Lung (tissue), 12 donors: ENCODE data around the gene CA12. TPM values are rescaled to one million over a fixed set of nuclear protein-coding genes. Genes with fewer than 3 reads are reported as not detected.

ENCODE experiments used
- ATAC-seq: fragments of 200-7000 bp; cut with Tn5 transposase; one replicate; pipeline ENCODE4 v1.9.1; 2020; ENCODE audit warnings: moderate number of reproducible peaks; ENCODE audit not compliant: insufficient read depth, low FRiP score
- DNase-seq, 3 donors: peaks; one replicate each; pipeline ENCODE4 v3.0.0-alpha.2; 2013 to 2017
- H3K27ac ChIP-seq, 2 donors: one replicate each; pipeline ENCODE4 v1.5.1; 2013; ENCODE audit warnings: mild to moderate bottlenecking in 2 of 2, moderate library complexity in 2 of 2, control low read depth in 1 of 2, inconsistent platforms in 1 of 2, low read depth in 1 of 2, low read length in 1 of 2
- H3K27me3 ChIP-seq, 3 donors: one replicate each; pipeline ENCODE4 v1.5.1; 2013; ENCODE audit warnings: low read length in 2 of 3; ENCODE audit not compliant: control insufficient read depth in 3 of 3, insufficient read depth in 3 of 3
- H3K36me3 ChIP-seq, 4 donors: one replicate each; pipeline ENCODE4 v1.5.1; 2013; ENCODE audit warnings: low read length in 4 of 4, mild to moderate bottlenecking in 1 of 4, moderate library complexity in 1 of 4; ENCODE audit not compliant: control insufficient read depth in 4 of 4, insufficient read depth in 4 of 4
- H3K4me1 ChIP-seq, 5 donors: one replicate each; pipeline ENCODE4 v1.5.1; 2013; ENCODE audit warnings: low read length in 5 of 5, mild to moderate bottlenecking in 2 of 5, moderate library complexity in 1 of 5; ENCODE audit not compliant: control insufficient read depth in 5 of 5, insufficient read depth in 5 of 5
- H3K4me3 ChIP-seq: one replicate; pipeline ENCODE4 v1.5.1; 2013; ENCODE audit warnings: mild to moderate bottlenecking, control low read depth, moderate library complexity
- H3K9ac ChIP-seq, 2 donors: one replicate each; pipeline ENCODE4 v1.5.1; 2013; ENCODE audit warnings: low read length in 2 of 2, control low read depth in 1 of 2; ENCODE audit not compliant: insufficient read depth in 1 of 2
- H3K9me3 ChIP-seq, 4 donors: one replicate each; pipeline ENCODE4 v1.5.1; 2013; ENCODE audit warnings: low read length in 3 of 4, mild to moderate bottlenecking in 1 of 4, moderate library complexity in 1 of 4; ENCODE audit not compliant: control insufficient read depth in 4 of 4, insufficient read depth in 3 of 4
- WGBS, 2 donors: extraction: QIAGEN DNeasy Blood & Tissue Kit; methylation state at CpG; one replicate each; pipeline ENCODE4 v1.1.7; 2013; 5-methylcytosine and 5-hydroxymethylcytosine counted together
- polyA plus RNA-seq, 2 donors: library from polyadenylated mRNA; stranded (reverse); fragments of 200-250 nt; gene quantifications; one replicate each; pipeline ENCODE4 v1.2.1, GENCODE V29; 2013
- total RNA-seq, 2 donors: library from RNA; depleted of rRNA in 1 of 2; stranded (reverse); fragments of >200 nt in 1 of 2; gene quantifications; one replicate each; pipeline ENCODE4 v1.2.1, GENCODE V29; 2014 to 2021
- TF ChIP-seq, protein P1 (sequence below): IDR thresholded peaks from 2 replicates; pipeline ENCODE4 v1.5.1; 2012; ENCODE audit warnings: mild to moderate bottlenecking; ENCODE audit errors: control extremely low read depth, extremely low read depth
- donor health status: control.
- donor health status: control.
- donor health status: Bipolar disorder and iron deficiency.
- donor health status: healthy.
- donor health status: DM: yes; HTN: yes; CAD: no.

The CA12 gene
- total and polyA plus RNA-seq, 4 donors: 2.2 to 46.8 (median 5.8) TPM

DNA sequence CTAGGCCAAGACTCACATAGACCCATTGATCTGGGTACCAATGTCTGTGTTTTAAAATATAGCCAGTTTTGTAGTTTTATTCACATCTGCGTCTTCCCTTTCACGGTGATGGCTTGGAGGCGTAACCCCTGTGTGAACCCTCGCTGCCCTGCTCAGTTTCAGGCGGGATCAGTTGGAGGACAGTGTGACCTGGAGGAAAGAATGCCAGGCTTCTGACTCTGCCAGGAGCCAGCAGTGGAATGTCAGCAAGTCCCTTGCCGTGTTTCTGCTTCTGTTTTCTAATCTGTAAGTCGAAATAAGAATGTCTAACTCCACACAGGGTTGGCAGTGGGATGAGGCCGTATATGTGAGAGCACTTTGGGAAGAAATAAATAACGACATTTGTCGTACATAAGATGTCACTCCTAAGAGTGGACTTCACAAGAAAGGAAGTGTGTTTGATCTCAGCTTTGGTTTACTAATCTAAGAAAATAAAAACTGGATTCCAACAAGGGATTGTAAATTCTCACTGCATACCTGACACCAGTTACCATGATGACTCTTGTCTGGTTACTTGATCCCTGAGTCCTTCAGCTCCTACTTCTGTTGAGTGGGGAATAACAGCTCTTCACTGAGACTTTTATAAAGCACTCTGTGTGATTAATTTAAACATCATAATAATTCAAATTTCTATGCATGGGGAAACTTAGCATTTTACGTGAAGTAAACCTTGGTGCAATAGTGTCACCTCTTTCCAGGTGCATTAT is 6.3 kb upstream of the CA12 start:
- no peak overlapping the region for H3K4me3 ChIP-seq
- H3K4me1 ChIP-seq: peaks cover 0 to 5% (median 0%) of the 10 kb centered on the region in 5 donors
- TF ChIP-seq, protein P1, sequence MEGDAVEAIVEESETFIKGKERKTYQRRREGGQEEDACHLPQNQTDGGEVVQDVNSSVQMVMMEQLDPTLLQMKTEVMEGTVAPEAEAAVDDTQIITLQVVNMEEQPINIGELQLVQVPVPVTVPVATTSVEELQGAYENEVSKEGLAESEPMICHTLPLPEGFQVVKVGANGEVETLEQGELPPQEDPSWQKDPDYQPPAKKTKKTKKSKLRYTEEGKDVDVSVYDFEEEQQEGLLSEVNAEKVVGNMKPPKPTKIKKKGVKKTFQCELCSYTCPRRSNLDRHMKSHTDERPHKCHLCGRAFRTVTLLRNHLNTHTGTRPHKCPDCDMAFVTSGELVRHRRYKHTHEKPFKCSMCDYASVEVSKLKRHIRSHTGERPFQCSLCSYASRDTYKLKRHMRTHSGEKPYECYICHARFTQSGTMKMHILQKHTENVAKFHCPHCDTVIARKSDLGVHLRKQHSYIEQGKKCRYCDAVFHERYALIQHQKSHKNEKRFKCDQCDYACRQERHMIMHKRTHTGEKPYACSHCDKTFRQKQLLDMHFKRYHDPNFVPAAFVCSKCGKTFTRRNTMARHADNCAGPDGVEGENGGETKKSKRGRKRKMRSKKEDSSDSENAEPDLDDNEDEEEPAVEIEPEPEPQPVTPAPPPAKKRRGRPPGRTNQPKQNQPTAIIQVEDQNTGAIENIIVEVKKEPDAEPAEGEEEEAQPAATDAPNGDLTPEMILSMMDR: no peak
- 68 to 84% methylated on average over 11 of the region's 11 CpGs for WGBS, 2 donors
- H3K27ac ChIP-seq: no peak overlapping the region
- DNase-seq: peak in 2 of 3 donors; percentile 30 to 35
- H3K9ac ChIP-seq: no peak overlapping the region
- peak; percentile 20 for ATAC-seq
- peaks cover 0 to 2% (median 2%) of the 10 kb centered on the region in 3 donors for H3K27me3 ChIP-seq
- H3K36me3 ChIP-seq: no peaks in the 10 kb centered on the region
- peaks cover 0 to 2% (median 0%) of the 10 kb centered on the region in 4 donors for H3K9me3 ChIP-seq

DNA sequence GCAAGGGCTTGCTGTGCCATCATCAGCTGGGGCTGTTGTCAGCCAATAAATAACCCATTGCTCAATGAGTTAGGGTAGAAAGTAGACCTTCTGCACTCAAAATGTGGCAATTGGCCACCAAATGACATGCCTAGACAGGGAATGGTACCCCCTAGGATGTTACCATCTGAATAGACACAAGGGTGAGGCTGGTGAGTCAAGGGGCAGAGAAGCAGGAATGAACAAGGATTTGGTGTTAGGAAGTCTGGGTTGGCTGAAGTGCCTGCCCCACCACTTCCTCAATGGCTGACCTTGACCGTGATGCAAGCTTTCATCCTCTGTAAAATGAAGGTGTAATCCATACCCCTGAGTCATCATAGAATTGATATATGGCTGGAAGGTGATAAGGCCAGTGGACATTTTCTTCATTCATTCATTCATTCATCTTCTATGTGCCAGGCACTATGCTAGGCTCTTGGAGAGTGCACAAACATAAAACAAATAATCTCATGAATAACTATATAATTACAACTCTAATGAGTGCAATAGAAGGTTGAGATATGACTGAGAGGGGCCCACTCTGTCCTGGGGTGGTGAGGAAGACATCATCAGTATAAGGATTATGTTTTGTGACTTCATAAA is 4.4 kb upstream of the CA12 start:
- TF ChIP-seq, protein P1: no peak
- Histone ChIP-seq H3K4me1 (peaks cover 0 to 10% (median 7%) of the 10 kb centered on the region in 5 donors), H3K9me3 (peaks cover 0 to 2% (median 0%) of the 10 kb centered on the region in 4 donors), H3K27ac (no peak overlapping the region), H3K4me3 (no peak overlapping the region), H3K9ac (no peak overlapping the region), H3K36me3 (no peaks in the 10 kb centered on the region), H3K27me3 (peaks cover 0 to 9% (median 6%) of the 10 kb centered on the region in 3 donors)
- ATAC-seq (no peak), DNase-seq (no peak)
- WGBS, 2 donors: 61 to 74% methylated on average over 1 of the region's 1 CpG

DNA sequence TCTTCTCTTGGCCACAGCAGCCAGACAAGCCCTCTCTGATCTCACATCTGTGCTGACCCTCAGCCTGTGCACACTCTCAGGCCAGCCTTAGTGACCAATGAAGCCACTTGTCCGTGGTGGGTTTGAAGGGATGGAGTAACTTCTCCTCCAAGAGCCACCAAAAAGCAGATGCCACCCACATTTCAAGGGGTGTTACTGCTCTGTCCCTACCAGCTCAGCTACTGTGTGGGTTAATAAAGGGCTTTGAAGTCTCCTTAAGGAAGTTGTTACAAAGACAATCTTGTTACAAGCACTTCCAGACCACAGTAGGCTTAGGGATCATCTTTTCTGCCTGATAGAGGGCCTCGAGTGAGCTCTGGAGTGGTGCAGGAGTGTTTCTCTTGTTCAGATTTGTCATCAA is 3.3 kb upstream of the CA12 start:
- TF ChIP-seq, protein P1: no peak
- Histone ChIP-seq H3K27me3 (peaks cover under 1 to 15% (median 14%) of the 10 kb centered on the region in 3 donors), H3K9me3 (peaks cover 0 to 2% (median 0%) of the 10 kb centered on the region in 4 donors), H3K9ac (no peak overlapping the region), H3K36me3 (no peaks in the 10 kb centered on the region), H3K27ac (no peak overlapping the region), H3K4me3 (no peak overlapping the region), H3K4me1 (peaks cover 0 to 16% (median 9%) of the 10 kb centered on the region in 5 donors)
- DNase-seq (no peak), ATAC-seq (no peak)
- WGBS, 2 donors: 74 to 86% methylated on average over 2 of the region's 2 CpGs
